GDM1 (cell line): ENCODE data around the gene SAPCD2.
"Not testable (repeated sequence)": the region's sequence is repeated elsewhere in the genome, so short reads cannot be mapped to it uniquely, and the experiment has no call there.

Experiments used
- DNase-seq: peaks from one replicate; lab custom pipeline; 2025; lab: John Stamatoyannopoulos, UW

The SAPCD2 gene

DNA sequence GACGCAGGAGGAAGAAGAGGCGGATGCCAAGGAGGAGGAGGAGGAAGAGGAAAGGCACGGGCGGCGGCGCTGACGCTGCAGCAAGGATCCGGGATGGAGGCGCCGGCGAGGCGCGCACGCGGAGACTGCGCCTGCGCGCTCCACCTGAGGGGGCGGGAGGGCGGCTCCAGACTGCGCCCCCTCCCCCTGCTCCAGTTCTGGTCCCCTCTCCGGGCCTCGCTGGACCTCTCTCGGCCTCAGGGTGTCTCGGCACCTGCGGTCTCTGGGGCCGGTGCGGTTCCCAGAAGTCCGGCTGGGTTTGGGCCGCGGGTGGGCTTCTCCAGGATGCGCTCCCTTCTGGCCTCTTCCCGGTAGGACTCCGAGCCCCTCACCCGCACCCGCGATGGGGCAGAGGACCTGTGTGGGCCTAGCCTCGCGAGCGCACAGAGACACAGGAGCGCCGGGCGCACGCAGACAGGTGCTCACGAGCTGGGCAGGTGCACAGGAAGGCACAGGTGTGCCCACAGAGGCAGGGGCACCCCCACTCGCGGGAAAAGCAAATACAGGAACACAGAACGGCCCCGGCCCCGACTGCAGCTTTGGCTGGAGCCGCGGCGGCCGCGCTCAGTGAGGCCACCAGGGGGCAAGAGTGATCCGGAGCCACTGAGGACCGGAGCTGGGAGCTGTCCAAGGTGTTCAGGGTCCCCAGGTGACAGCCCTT, 24.1 kb downstream of the SAPCD2 start, which contains the start of gene NPDC1:
Gene NPDC1, minus strand, starts transcription at position 90 of the 700 bp plus-strand sequence. CDS start 188 bp downstream, outside the sequence.
- DNase-seq, result peak; percentile 73

- DNase-seq, result no peak
Observed at GRCh38 chr9:137045294-137046087, 24.9 kb downstream of the SAPCD2 start.

DNA sequence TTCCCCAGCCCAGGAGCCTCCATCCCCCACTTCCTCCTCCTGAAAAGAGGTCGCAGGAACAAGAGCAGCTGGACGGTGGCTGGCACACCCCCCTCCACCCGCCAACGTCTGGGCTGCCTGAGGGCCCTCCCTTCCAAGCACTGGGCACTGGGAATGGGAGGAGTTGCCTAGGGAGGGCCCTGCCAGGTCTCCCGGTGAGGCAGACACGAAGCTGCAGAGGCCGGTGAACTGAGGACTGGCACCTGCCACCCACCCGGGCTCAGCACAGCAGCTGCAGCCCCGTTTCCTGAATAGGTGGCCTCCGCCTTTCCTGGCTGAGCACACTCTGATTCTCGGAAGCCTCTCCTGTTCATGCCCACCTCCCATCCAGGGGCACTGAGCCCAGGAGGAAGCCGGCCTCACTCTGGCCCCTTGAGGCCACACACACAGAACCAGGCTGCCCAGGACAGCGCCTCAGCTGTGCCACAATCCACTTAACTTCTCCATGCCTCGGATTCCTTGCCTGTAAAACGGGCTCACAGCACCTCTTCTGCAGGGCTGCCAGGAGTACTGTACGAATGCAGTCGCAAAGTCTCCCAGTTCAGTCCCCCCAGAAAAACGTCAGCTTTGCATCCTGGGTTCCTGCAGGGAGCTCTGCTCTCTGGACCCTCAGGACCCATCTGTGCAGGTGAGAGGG, 25.7 kb downstream of the SAPCD2 start:
- DNase-seq, result no peak

- DNase-seq, result no peak
Observed at GRCh38 chr9:137044037-137044436, 26.3 kb downstream of the SAPCD2 start.

DNA sequence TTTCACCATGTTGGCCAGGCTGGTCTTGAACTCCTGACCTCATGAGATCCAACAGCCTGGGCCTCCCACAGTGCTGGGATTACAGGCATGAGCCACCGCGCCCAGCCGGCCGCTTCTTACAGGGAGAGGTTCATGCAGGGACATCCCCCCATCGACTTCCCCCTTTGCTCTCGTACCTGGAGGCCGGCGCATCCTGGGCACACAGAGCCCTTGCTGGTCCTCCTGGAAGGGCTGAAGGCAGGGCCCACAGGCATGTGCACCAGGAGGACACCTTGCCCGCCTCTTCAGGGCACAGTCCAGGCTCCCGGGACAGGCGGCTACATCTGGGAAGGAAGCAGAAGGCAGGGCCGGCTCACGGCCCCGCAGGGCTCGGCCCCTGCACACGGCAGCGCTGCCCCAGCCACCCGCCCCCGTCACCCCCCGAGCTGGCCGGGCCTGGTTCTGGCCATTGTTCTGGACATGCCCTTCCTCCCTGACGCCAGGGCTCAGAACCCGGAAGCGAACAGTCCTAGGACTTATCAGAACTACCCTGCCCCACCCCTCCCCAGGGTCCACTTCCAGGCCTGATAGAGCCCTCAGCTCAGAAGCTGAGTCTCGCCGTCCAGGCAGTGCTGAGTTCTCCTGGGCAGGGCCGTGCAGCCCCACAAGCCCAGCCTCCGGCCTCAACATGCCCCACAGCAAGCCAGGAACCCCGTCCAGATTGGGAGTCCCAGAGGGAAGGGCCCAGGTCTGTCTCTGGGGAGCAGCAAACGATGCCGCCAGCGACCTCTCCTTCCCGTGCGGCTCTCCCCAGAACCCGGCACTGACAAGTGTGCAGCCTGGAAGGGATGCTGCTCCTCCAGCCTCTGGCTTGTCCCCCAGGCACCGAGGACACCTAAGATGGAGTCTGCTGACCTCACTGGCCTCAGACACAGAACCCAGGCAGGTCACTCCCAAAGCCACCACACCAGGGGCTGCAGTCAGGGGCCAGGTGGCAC, 27.3 kb downstream of the SAPCD2 start:
- no peak for DNase-seq

GRCh38 chr9:137041124-137041523, 29.2 kb downstream of the SAPCD2 start:
- no peak for DNase-seq

- DNase-seq, result no peak
Observed at GRCh38 chr9:137040568-137040967, 29.8 kb downstream of the SAPCD2 start.

DNA sequence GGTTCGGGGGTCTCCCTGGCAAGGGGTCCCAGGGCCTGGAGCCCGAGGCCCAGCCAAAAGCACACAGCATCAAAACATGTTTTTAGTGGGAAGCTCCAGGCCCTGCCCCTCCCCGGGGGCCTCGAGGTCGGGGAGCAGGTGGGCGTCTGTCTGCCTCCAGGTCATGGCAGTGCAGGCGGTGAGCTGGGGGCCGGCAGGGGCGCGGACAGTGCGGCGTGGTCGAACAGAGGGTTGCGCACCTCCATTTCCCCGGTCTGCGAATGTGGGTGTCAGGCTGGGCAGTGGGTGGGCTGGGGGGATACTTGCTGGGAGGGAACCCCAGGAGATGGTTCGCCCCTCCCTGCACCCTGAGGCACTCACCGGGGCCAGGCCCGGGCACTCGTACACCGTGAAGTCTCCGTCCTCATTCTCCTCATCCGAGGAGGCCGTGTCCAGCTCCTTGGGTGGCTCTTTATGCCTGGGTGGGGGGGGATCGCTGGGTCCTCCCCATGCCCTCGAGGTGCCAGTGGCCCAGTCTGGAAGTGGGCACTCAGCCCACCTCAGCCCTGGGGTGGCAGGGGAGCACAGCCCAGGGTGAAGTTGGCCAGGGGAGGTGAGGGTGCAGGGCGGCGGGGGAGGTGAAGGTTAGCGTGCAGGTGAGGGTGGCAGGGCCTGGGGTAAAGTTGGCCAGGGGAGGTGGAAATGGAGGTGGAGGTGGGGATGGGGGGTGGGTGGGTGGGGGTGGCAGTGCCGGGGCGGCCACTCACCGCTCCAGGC, 30.6 kb downstream of the SAPCD2 start:
- DNase-seq, result no peak

DNA sequence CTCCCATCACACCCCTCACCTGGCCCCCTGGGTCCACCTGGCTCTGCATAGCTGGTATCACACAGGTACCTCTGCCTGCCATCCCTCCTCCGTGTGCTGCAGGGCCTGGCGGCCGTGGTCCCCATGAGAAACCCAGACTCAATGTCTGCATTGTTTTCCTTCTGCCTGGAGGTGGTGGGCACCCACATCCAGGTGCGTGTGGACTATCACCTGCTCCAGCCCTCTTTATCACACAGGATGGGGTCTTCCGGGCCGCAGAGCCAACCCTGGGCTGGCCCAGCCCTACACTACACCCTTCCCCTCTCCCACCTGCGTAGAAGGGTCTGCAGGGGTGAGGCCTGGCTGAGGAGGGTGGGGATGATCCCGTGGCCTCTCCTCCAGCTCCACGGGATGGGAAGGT, 31.4 kb downstream of the SAPCD2 start:
- no peak for DNase-seq

DNA sequence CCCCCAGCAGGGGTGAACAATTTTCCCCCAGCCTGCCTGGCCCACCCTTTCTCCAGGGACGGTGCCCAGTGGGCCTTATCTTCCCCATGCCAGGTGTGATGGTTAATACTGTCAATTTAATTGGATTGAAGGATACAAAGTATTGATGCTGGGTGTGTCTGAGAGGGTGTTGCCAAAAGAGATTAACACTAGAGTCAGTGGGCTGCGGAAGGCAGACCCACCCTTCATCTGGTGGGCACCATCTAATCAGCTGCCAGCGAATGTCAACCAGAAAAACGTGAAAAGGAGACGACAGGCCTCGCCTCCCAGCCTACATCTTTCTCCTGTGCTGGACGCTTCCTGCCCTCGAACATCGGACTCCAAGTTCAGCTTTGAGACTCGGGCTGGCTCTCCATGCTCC, 32.9 kb downstream of the SAPCD2 start:
- DNase-seq, result no peak

- no peak for DNase-seq
Observed at GRCh38 chr9:137037035-137037434, 33.3 kb downstream of the SAPCD2 start.

GRCh38 chr9:137035937-137036336, 34.4 kb downstream of the SAPCD2 start:
- DNase-seq, result no peak

DNA sequence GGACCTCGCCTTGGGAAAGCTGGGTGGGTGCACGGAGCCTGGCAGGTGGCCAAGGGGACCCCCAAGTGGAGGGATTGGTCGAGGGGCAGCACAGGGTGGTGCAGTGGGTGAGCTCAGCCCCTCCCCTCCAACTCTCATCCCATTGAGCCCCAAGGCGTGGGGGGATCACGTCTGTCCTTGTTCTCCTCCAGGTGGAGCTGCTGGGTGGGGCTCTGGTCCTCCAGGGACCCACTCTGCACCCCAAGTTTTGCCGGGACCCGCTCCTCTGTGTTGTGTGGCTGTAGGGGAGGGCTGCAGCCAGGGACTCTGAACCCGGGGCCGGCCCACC, 34.9 kb downstream of the SAPCD2 start:
- DNase-seq, result no peak

- DNase-seq, result peak; percentile 80
Observed at GRCh38 chr9:137034709-137035506, 35.4 kb downstream of the SAPCD2 start.

- peak; percentile 76 for DNase-seq
Observed at GRCh38 chr9:137034039-137034708, 36.2 kb downstream of the SAPCD2 start.

GRCh38 chr9:137033481-137033880, 36.9 kb downstream of the SAPCD2 start:
- DNase-seq, result not testable (repeated sequence)

DNA sequence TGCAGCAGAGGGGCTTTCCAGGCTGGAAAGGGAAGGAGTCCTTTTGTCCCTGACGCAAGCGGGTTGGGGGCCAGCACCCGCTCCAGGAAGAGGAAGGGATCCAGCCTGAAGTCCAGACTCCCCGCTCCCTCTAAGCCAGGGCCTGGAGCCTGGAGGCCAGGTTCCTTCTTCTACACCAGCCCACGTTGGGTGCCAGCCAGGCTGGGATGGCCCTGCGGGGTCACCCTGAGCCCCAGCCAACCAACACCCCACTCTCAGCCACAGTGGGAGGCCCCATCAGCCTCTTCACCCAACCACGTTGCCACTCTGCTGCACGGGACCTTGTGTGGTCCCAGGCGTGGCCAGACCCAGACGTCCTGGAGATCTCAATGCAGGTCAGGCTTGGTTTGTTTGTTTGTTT, 37.5 kb downstream of the SAPCD2 start:
- DNase-seq, result peak; percentile 84

DNA sequence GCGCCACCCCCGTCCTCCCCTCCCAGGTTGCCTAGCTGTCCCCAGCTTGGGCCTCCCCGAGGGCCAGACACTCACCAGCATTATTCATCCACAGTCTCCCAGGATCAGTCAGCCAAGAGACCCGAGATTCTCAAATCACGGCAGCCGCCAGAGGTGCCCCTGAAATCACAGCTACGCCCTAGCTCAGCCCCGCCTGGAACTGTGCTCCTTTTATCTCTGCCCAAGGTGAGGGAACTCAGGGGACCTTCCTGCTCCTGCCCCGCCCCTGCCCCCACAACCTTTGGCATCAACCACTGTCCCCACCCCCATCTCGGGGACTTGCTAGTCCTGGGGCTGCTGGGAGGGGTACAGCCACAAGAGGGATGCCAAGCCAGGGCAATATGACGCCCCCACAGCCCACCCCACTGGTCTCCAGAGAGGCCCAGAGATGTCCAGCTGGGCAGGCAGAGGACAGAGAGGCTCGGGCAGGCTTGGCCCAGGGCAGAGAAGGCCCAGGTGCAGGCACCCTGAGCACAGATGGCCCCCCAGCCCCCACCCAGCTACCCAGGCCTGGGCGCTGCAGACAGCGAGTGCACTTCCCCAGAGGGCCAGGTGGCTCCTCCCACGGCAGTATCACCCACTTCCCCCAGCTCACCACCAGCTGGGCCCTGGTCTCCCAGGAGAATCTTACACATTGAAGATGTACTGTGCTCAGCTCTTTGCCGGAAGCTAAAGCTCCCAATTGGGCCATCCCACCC, 38.3 kb downstream of the SAPCD2 start, which contains the start of gene FUT7:
Gene FUT7, minus strand, starts transcription at position 185 of the 737 bp plus-strand sequence. Its CDS starts 97 bp downstream, at position 88.
- peak; percentile 38 for DNase-seq
